Pancreas (tissue), 10 donors: ENCODE results near the gene USP24. TPM values are rescaled to one million over a fixed set of nuclear protein-coding genes. Genes with fewer than 3 reads are reported as not detected.
A peak's percentile ranks its signal among the peaks of the same experiment; 100 is the strongest.
"Not testable (repeated sequence)": the region's sequence is repeated elsewhere in the genome, so short reads cannot be mapped to it uniquely, and the experiment has no call there.

Experiments used
- ATAC-seq, 4 donors: fragments of 200-7000 bp; cut with Tn5 transposase; one replicate each; pipeline versions ENCODE4 v1.8.0 to v1.9.1; 2020; ENCODE audit warnings: mild to moderate bottlenecking in 4 of 4, moderate library complexity in 4 of 4
- DNase-seq, 6 donors: peaks; one replicate each; pipeline ENCODE4 v3.0.0-alpha.2; 2020
- FAIRE-seq: peaks from 2 replicates; lab custom pipeline; 2012; peaks lifted over from hg19 to GRCh38; lab: Jason Lieb, UNC
- H3K27ac ChIP-seq, 4 donors: fragments of 200-600 bp; sonication (generic); 1 replicate in 3 of 4; 2 replicates in 1 of 4; pipeline versions ENCODE4 v1.5.0 to v1.8.0; 2020
- H3K27me3 ChIP-seq, 4 donors: fragments of 200-600 bp; one replicate each; pipeline ENCODE4 v1.8.0; 2021
- H3K36me3 ChIP-seq, 3 donors: fragments of 200-600 bp; sonication (generic) in 1 of 3; one replicate each; pipeline versions ENCODE4 v1.5.0 to v1.8.0; 2020 to 2021
- H3K4me1 ChIP-seq, 3 donors: fragments of 200-600 bp; one replicate each; pipeline ENCODE4 v1.8.0; 2021
- H3K4me3 ChIP-seq, 4 donors: fragments of 200-600 bp; sonication (generic) in 2 of 4; one replicate each; pipeline versions ENCODE4 v1.5.0 to v1.8.0; 2020 to 2021
- H3K9me3 ChIP-seq, 4 donors: fragments of 200-600 bp; one replicate each; pipeline ENCODE4 v1.8.0; 2021
- CTCF ChIP-seq, 4 donors: fragments of 200-600 bp; sonication (generic) in 3 of 4; IDR thresholded peaks; one replicate each; pipeline versions ENCODE4 v1.5.0 to v1.8.0; 2021; ENCODE audit warnings: antibody characterized with exemption in 4 of 4
- WGBS, 2 donors: extraction: QIAGEN DNeasy Blood & Tissue Kit; methylation state at CpG; one replicate each; pipeline ENCODE4 v1.1.7; 2013; 5-methylcytosine and 5-hydroxymethylcytosine counted together
- intact Hi-C, 3 donors: fragments of 100-400 bp; cut with DNase I; formaldehyde crosslinking; loops; one replicate each; pipeline versions ENCODE4 v1.11.1 to v1.14.2; 2022
- polyA plus RNA-seq, 2 donors: library from polyadenylated mRNA; stranded (reverse); fragments of 200-250 nt; gene quantifications; one replicate each; pipeline ENCODE4 v1.2.3, GENCODE V29; 2013
- total RNA-seq, 6 donors: library from RNA; stranded (reverse); fragmentation: NEBNext Ultra II Directional in 4 of 6; extraction: Animal tissue kit (Norgen Biotek cat#: 25700) in 4 of 6; gene quantifications; one replicate each; pipeline versions ENCODE4 v1.2.1 to v1.2.4, GENCODE V29; 2021 to 2023
- donor health status: healthy with polysubstance abuse.
- donor health status: DM: no; HTN: no; CAD: no; lungs with moderate emphysema.
- donor health status: DM: no; HTN: no; CAD: no.
- donor health status: control.
- donor health status: control.
- donor health status: Bipolar disorder and iron deficiency.
- donor health status: DM: yes; HTN: yes; CAD: no.
- donor health status: DM: no; HTN: no; CAD: no.
- donor health status: DM: no; HTN: no; CAD: no.
- donor health status: DM: yes; HTN: yes; CAD: no.

USP24 gene
- total and polyA plus RNA-seq, 8 donors: 7.5 to 26.8 (median 14.5) TPM

- peak in 1 of 4 donors; percentile 25 for ATAC-seq
- WGBS, 2 donors: 79 to 80% methylated on average over 5 of the region's 5 CpGs
- TF ChIP-seq CTCF (IDR thresholded peaks at IDR 0.05): no peak
- H3K27ac ChIP-seq: no peak overlapping the region
- H3K27me3 ChIP-seq: no peaks in the 10 kb centered on the region
- no peak overlapping the region for H3K4me3 ChIP-seq
- H3K4me1 ChIP-seq: peaks cover 4 to 23% (median 17%) of the 10 kb centered on the region in 3 donors
- no peaks in the 10 kb centered on the region for H3K36me3 ChIP-seq
- FAIRE-seq: no peak
- intact Hi-C loops: no loop called here
- H3K9me3 ChIP-seq: no peaks in the 10 kb centered on the region
- no peak for DNase-seq
Observed at GRCh38 chr1:55196433-55197035, 18.6 kb downstream of the USP24 start.

- Histone ChIP-seq H3K4me1 (peaks cover 4 to 31% (median 17%) of the 10 kb centered on the region in 3 donors), H3K4me3 (no peak overlapping the region), H3K27ac (no peak overlapping the region), H3K36me3 (no peaks in the 10 kb centered on the region), H3K27me3 (no peaks in the 10 kb centered on the region), H3K9me3 (no peaks in the 10 kb centered on the region)
- intact Hi-C loops: no loop called here
- 93% methylated on average over 3 of the region's 3 CpGs for WGBS, 2 donors
- ATAC-seq: no peak
- DNase-seq: no peak
- no peak for FAIRE-seq
- TF ChIP-seq CTCF (IDR thresholded peaks at IDR 0.05): no peak
Observed at GRCh38 chr1:55195521-55196233, 19.5 kb downstream of the USP24 start.

GRCh38 chr1:55194851-55195250 lies 20.3 kb downstream of the USP24 start:
- H3K9me3 ChIP-seq: no peaks in the 10 kb centered on the region
- H3K27ac ChIP-seq: no peak overlapping the region
- WGBS, 2 donors: 87 to 90% methylated on average over 3 of the region's 3 CpGs
- FAIRE-seq: no peak
- H3K4me3 ChIP-seq: no peak overlapping the region
- no peaks in the 10 kb centered on the region for H3K27me3 ChIP-seq
- no peak for DNase-seq
- intact Hi-C loops: no loop called here
- ATAC-seq: no peak
- H3K36me3 ChIP-seq: no peaks in the 10 kb centered on the region
- H3K4me1 ChIP-seq: peaks cover 4 to 34% (median 17%) of the 10 kb centered on the region in 3 donors
- TF ChIP-seq CTCF (IDR thresholded peaks at IDR 0.05): no peak

- no peak for TF ChIP-seq CTCF (IDR thresholded peaks at IDR 0.05)
- FAIRE-seq: no peak
- DNase-seq: no peak
- no peaks in the 10 kb centered on the region for H3K36me3 ChIP-seq
- 13 to 17% methylated on average over 1 of the region's 1 CpG for WGBS, 2 donors
- H3K4me1 ChIP-seq: peaks cover 4 to 34% (median 17%) of the 10 kb centered on the region in 3 donors
- no peaks in the 10 kb centered on the region for H3K9me3 ChIP-seq
- ATAC-seq: peak in 3 of 4 donors; percentile 19 to 64 (median 39)
- intact Hi-C loops: no loop called here
- H3K27ac ChIP-seq: no peak overlapping the region
- no peak overlapping the region for H3K4me3 ChIP-seq
- no peaks in the 10 kb centered on the region for H3K27me3 ChIP-seq
Observed at GRCh38 chr1:55192093-55192492, 23.1 kb downstream of the USP24 start.

- WGBS, 2 donors: 50 to 58% methylated on average over 11 of the region's 11 CpGs
- ATAC-seq (peak; percentile 85 to 92 (median 88)), FAIRE-seq (peak; percentile 5)
- H3K27me3 ChIP-seq, H3K4me3 ChIP-seq, H3K9me3 ChIP-seq, intact Hi-C loops, DNase-seq, H3K36me3 ChIP-seq, H3K27ac ChIP-seq: not testable (repeated sequence)
- peaks cover 4 to 33% (median 15%) of the 10 kb centered on the region in 3 donors for H3K4me1 ChIP-seq
Observed at GRCh38 chr1:55191219-55191952, 23.8 kb downstream of the USP24 start.
